Body of pancreas (tissue), 4 donors: ENCODE measurements around the gene PCDH9. TPM values are rescaled to one million over a fixed set of nuclear protein-coding genes. Genes with fewer than 3 reads are reported as not detected.

Experiments
- ATAC-seq: fragments of 150-250 bp; one replicate; pipeline ENCODE4 v1.9.1; 2016
- DNase-seq, 4 donors: peaks; one replicate each; pipeline ENCODE4 v3.0.0-alpha.2; 2019
- H3K27ac ChIP-seq, 4 donors: fragments of 200-600 bp; sonication (generic); 1 replicate in 3 of 4; 2 replicates in 1 of 4; pipeline versions ENCODE4 v1.5.1 to v1.6.1; 2016 to 2019; ENCODE audit warnings: mild to moderate bottlenecking in 1 of 4, mixed read lengths in 1 of 4, moderate library complexity in 1 of 4
- H3K27me3 ChIP-seq, 2 donors: fragments of 200-600 bp; sonication (generic); one replicate each; pipeline ENCODE4 v1.6.0; 2016; ENCODE audit warnings: mild to moderate bottlenecking in 1 of 2
- H3K36me3 ChIP-seq, 2 donors: fragments of 200-600 bp; sonication (generic); replicated peaks in 1 of 2; 2 replicates each; pipeline ENCODE4 v1.5.1; 2016; ENCODE audit warnings: low read depth in 2 of 2; ENCODE audit not compliant: insufficient read depth in 1 of 2
- H3K4me1 ChIP-seq: fragments of 200-600 bp; sonication (generic); one replicate; pipeline ENCODE4 v1.6.0; 2016
- H3K4me3 ChIP-seq, 2 donors: fragments of 200-600 bp; sonication (generic); 1 replicate in 1 of 2; 2 replicates in 1 of 2; pipeline ENCODE4 v1.5.1; 2016 to 2019
- H3K9me3 ChIP-seq, 3 donors: fragments of 200-600 bp; sonication (generic); 1 replicate in 2 of 3; 2 replicates in 1 of 3; pipeline ENCODE4 v1.5.1; 2016
- POLR2A ChIP-seq, 3 donors: fragments of 450-650 bp; IDR thresholded peaks; one replicate each; pipeline ENCODE4 v1.6.1; 2016; ENCODE audit warnings: antibody characterized with exemption in 3 of 3, mild to moderate bottlenecking in 2 of 3
- WGBS, 2 donors: methylation state at CpG; one replicate each; pipeline ENCODE4 v1.1.5; 2017; 5-methylcytosine and 5-hydroxymethylcytosine counted together
- intact Hi-C: fragments of 100-400 bp; cut with DNase I; formaldehyde crosslinking; loops from one replicate; pipeline ENCODE4 v1.15.1; 2023
- total RNA-seq, 2 donors: library from RNA; depleted of rRNA; stranded (reverse); fragments of >200 nt; gene quantifications; one replicate each; pipeline ENCODE4 v1.1.0, GENCODE V29; 2016
- TF ChIP-seq, protein P1 (sequence below), 7 experiments: fragments of 450-650 bp in 4 of 7; fragments of 200-600 bp in 3 of 7; sonication (generic) in 3 of 7; IDR thresholded peaks; one replicate each; pipeline ENCODE4 v1.5.1; 2016 to 2019; ENCODE audit warnings: antibody characterized with exemption in 7 of 7

The PCDH9 gene
- total RNA-seq, 2 donors from 2014 or later, result 3.6 to 3.9 TPM

DNA sequence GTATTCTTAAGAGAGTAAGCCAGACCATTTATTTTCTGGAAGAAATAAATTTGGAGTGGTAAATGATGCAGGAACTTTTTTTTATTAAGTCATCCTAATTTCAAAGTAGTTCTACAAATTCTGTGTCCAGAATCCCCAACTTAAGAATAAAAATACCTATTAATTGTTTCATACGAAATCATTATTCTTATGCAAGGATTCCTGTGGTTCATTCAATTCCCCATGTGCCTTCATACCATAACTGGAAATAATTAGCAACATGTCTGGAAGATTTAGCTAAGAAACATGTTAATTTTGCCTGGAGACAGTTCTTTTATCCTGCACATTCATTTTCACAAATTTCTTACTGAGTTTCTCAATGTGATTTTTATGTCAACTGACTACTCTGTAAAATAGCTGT lies 408.6 kb downstream of the PCDH9 start:
- Histone ChIP-seq H3K27me3 (no peaks in the 10 kb centered on the region), H3K36me3 (no peaks in the 10 kb centered on the region), H3K4me1 (no peaks in the 10 kb centered on the region), H3K27ac (no peak overlapping the region), H3K4me3 (no peak overlapping the region), H3K9me3 (no peaks in the 10 kb centered on the region)
- DNase-seq (no peak), ATAC-seq (no peak)
- 61 to 67% methylated on average over 1 of the region's 1 CpG for WGBS, 2 donors
- no peak for TF ChIP-seq POLR2A (IDR thresholded peaks at IDR 0.05)
- intact Hi-C loops, result no loop called here

DNA sequence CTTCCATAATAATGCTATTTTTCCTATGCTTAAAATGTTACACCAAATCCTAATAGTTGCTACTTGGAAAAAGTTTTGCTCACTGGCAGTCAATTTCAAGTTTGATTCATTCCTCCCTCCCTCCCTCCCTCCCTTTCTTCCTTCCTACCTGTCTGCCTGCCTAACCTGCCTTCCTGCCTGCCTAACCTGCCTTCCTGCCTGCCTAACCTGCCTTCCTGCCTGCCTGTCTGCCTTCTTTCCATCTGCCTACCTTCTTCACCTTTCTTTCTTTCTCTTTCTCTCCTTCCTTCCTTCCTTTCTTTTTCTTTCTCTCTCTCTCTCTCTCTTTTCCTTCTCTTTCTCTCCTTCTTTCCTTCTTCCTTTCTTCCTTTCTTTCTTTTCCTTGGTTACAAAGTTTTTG lies 418.7 kb downstream of the PCDH9 start:
- Histone ChIP-seq H3K36me3 (no peaks in the 10 kb centered on the region), H3K27me3 (no peaks in the 10 kb centered on the region), H3K4me1 (no peaks in the 10 kb centered on the region), H3K4me3 (no peak overlapping the region), H3K27ac (no peak overlapping the region), H3K9me3 (peaks cover 0 to 4% (median 0%) of the 10 kb centered on the region in 3 donors)
- TF ChIP-seq POLR2A (IDR thresholded peaks at IDR 0.05), result no peak
- TF ChIP-seq, protein P1, sequence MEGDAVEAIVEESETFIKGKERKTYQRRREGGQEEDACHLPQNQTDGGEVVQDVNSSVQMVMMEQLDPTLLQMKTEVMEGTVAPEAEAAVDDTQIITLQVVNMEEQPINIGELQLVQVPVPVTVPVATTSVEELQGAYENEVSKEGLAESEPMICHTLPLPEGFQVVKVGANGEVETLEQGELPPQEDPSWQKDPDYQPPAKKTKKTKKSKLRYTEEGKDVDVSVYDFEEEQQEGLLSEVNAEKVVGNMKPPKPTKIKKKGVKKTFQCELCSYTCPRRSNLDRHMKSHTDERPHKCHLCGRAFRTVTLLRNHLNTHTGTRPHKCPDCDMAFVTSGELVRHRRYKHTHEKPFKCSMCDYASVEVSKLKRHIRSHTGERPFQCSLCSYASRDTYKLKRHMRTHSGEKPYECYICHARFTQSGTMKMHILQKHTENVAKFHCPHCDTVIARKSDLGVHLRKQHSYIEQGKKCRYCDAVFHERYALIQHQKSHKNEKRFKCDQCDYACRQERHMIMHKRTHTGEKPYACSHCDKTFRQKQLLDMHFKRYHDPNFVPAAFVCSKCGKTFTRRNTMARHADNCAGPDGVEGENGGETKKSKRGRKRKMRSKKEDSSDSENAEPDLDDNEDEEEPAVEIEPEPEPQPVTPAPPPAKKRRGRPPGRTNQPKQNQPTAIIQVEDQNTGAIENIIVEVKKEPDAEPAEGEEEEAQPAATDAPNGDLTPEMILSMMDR (IDR thresholded peaks at IDR 0.05), result no peak
- intact Hi-C loops, result no loop called here
- ATAC-seq, result no peak
- DNase-seq, result no peak

GRCh38 chr13:66809485-66809884 lies 420.7 kb downstream of the PCDH9 start:
- DNase-seq (no peak), ATAC-seq (no peak)
- Histone ChIP-seq H3K27me3 (no peaks in the 10 kb centered on the region), H3K36me3 (no peaks in the 10 kb centered on the region), H3K9me3 (peaks cover 0 to 4% (median 0%) of the 10 kb centered on the region in 3 donors), H3K4me1 (peaks cover 10% of the 10 kb centered on the region), H3K4me3 (no peak overlapping the region), H3K27ac (no peak overlapping the region)
- TF ChIP-seq, protein P1 (IDR thresholded peaks at IDR 0.05), result no peak
- no peak for TF ChIP-seq POLR2A (IDR thresholded peaks at IDR 0.05)
- intact Hi-C loops, result no loop called here
- 70 to 77% methylated on average over 1 of the region's 1 CpG for WGBS, 2 donors

- WGBS, 2 donors, result 90 to 93% methylated on average over 1 of the region's 1 CpG
- Histone ChIP-seq H3K4me1 (peaks cover 10% of the 10 kb centered on the region), H3K27me3 (no peaks in the 10 kb centered on the region), H3K36me3 (no peaks in the 10 kb centered on the region), H3K9me3 (no peaks in the 10 kb centered on the region), H3K4me3 (no peak overlapping the region), H3K27ac (no peak overlapping the region)
- ATAC-seq (no peak), DNase-seq (no peak)
- intact Hi-C loops, result no loop called here
- TF ChIP-seq POLR2A (IDR thresholded peaks at IDR 0.05), result no peak
- TF ChIP-seq, protein P1 (IDR thresholded peaks at IDR 0.05), result no peak
Observed at GRCh38 chr13:66807251-66807650, 422.9 kb downstream of the PCDH9 start.

DNA sequence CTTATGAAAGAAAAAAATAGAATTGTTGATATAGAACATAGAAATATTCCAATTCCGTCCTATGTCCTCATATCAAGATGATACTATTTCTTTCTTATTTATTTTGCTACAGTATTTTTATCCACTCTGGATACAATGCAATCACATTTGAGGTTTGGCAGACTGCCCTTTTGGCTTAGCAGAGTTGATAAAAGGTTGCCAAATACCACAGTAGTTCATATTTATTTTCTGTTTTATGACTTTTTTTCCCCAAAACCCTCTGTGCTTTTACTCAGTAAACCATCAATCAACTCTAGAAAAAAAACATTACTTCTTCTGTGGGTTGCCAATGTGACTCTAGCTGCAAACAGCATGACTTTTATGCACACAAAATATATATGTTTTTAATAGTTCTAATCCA lies 424.5 kb downstream of the PCDH9 start:
- Histone ChIP-seq H3K4me3 (no peak overlapping the region), H3K9me3 (no peaks in the 10 kb centered on the region), H3K27me3 (no peaks in the 10 kb centered on the region), H3K36me3 (no peaks in the 10 kb centered on the region), H3K27ac (no peak overlapping the region), H3K4me1 (peaks cover 10% of the 10 kb centered on the region)
- ATAC-seq (no peak), DNase-seq (peak in 3 of 4 donors; percentile 15 to 31 (median 16))
- WGBS, 2 donors, result 5 to 10% methylated on average over 1 of the region's 1 CpG
- intact Hi-C loops, result no loop called here
- no peak for TF ChIP-seq POLR2A (IDR thresholded peaks at IDR 0.05)
- TF ChIP-seq, protein P1 (IDR thresholded peaks at IDR 0.05), result no peak
